Measurements from ENCODE around the gene TMEM82. TPM values are rescaled to one million over a fixed set of nuclear protein-coding genes. Genes with fewer than 3 reads are reported as not detected.

Gene TMEM82
- total RNA-seq, 6 experiments from 2014 or later, result not detected

DNA sequence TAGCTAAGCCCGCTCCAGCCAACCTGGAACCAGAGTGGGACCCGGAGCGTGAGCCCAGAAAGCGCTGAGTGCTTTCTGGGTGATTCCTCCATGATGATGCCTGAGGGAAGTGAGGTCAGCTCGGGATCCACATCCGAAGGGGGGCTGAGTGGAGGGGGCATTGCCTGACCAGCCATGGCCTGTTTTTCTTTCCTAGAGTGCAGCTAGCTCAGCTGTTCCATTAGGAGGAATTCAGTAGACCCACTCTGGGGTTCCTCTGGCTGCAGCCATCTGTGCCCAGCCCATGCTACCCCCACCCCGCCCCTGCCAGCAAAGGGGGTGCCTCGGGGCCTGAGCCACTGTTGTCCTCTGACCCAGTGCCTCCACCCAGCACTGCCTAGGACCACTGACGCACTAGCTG lies 15.8 kb upstream of the TMEM82 start:
- peaks cover 13% of the 10 kb centered on the region for H3K4me1 Mint-ChIP-seq (ENCODE audit: low read depth)
- DNase-seq, result no peak
- no peak overlapping the region; the same call in 1 of the 2 replicates for H3K27ac Mint-ChIP-seq
- H3K4me3 Mint-ChIP-seq, result no peak overlapping the region
- H3K9me3 Mint-ChIP-seq, result no peaks in the 10 kb centered on the region
- TF ChIP-seq, protein P1, sequence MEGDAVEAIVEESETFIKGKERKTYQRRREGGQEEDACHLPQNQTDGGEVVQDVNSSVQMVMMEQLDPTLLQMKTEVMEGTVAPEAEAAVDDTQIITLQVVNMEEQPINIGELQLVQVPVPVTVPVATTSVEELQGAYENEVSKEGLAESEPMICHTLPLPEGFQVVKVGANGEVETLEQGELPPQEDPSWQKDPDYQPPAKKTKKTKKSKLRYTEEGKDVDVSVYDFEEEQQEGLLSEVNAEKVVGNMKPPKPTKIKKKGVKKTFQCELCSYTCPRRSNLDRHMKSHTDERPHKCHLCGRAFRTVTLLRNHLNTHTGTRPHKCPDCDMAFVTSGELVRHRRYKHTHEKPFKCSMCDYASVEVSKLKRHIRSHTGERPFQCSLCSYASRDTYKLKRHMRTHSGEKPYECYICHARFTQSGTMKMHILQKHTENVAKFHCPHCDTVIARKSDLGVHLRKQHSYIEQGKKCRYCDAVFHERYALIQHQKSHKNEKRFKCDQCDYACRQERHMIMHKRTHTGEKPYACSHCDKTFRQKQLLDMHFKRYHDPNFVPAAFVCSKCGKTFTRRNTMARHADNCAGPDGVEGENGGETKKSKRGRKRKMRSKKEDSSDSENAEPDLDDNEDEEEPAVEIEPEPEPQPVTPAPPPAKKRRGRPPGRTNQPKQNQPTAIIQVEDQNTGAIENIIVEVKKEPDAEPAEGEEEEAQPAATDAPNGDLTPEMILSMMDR (IDR thresholded peaks at IDR 0.05), result no peak
- H3K27me3 Mint-ChIP-seq (ENCODE audit: insufficient read depth), result peaks cover 2% of the 10 kb centered on the region; the same call in 1 of the 2 replicates
- H3K36me3 Mint-ChIP-seq (ENCODE audit: low read depth), result peaks cover 16% of the 10 kb centered on the region; the same call in 1 of the 2 replicates

DNA sequence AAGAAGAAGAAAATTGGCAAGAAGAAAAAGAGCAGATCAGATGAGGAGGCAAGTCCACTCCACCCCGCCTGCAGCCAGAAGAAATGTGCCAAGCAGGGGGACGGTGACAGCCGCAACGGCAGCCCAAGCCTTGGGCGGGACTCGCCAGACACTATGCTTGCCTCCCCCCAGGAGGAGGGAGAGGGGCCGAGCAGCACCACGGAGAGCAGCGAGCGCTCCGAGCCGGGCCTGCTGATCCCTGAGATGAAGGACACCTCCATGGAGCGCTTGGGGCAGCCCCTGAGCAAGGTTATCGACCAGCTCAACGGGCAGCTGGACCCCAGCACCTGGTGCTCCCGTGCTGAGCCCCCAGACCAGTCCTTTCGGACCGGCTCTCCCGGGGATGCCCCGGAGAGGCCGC lies 15.3 kb upstream of the TMEM82 start:
- H3K4me3 Mint-ChIP-seq, result no peak overlapping the region
- no peaks in the 10 kb centered on the region for H3K9me3 Mint-ChIP-seq
- TF ChIP-seq, protein P1 (IDR thresholded peaks at IDR 0.05), result no peak
- peaks cover 13% of the 10 kb centered on the region for H3K4me1 Mint-ChIP-seq (ENCODE audit: low read depth)
- no peak overlapping the region; the same call in 1 of the 2 replicates for H3K27ac Mint-ChIP-seq
- peaks cover 16% of the 10 kb centered on the region; the same call in 1 of the 2 replicates for H3K36me3 Mint-ChIP-seq (ENCODE audit: low read depth)
- peaks cover 2% of the 10 kb centered on the region; the same call in 1 of the 2 replicates for H3K27me3 Mint-ChIP-seq (ENCODE audit: insufficient read depth)
- no peak for DNase-seq

DNA sequence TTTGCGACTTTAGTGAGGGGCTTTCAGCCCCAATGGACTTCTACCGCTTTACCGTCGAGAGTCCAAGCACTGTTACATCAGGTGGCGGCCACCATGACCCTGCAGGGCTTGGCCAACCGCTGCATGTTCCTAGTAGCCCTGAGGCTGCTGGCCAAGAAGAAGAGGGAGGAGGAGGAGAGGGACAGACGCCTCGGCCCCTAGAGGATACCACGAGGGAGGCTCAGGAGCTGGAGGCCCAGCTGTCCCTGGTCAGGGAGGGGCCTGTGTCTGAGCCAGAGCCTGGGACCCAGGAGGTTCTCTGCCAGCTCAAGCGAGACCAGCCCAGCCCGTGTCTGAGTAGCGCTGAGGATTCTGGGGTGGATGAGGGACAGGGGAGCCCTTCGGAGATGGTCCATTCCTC lies 14.9 kb upstream of the TMEM82 start:
- no peak overlapping the region for H3K4me3 Mint-ChIP-seq

DNA sequence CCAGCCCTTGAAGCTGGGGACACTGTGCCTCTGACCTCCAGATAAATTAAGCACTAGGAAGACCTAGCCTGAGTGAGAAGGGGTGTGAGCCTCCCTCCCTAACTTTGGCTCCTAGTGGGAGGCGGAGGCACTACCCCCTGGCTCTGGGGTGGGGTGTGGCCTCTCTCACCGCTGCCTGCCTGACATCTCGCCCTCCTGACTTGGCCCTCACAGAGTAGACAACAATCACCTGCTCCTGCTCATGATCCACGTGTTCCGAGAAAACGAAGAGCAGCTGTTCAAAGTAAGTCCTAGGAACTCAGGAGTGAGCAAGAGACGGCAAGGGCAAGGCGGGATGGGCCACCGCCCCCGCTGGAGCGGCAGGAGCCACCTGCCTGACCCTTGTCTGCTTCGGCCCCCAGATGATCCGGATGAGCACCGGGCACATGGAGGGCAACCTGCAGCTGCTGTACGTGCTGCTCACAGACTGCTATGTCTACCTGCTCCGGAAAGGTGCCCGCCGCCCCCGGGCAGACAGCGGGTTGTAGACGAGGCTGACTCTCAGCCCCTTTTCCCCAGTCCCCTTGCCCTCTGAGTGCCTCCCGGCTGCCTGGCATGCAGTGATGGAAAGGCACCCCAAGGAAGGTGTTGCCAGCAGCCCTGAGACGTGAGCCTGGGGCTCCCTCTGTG lies 14.3 kb upstream of the TMEM82 start:
- DNase-seq, result no peak
- H3K9me3 Mint-ChIP-seq, result no peaks in the 10 kb centered on the region
- H3K27me3 Mint-ChIP-seq (ENCODE audit: insufficient read depth), result peaks cover 2% of the 10 kb centered on the region; the same call in 1 of the 2 replicates
- no peak overlapping the region for H3K27ac Mint-ChIP-seq
- TF ChIP-seq, protein P1 (IDR thresholded peaks at IDR 0.05), result no peak
- H3K4me1 Mint-ChIP-seq (ENCODE audit: low read depth), result peaks cover 7% of the 10 kb centered on the region
- H3K36me3 Mint-ChIP-seq (ENCODE audit: low read depth), result peaks cover 16% of the 10 kb centered on the region; the same call in 1 of the 2 replicates
- no peak overlapping the region for H3K4me3 Mint-ChIP-seq

More for the DNA sequence above, 14.9 kb upstream of the TMEM82 start:
- Mint-ChIP-seq H3K27me3 (ENCODE audit: insufficient read depth) (peaks cover 2% of the 10 kb centered on the region; the same call in 1 of the 2 replicates), H3K36me3 (ENCODE audit: low read depth) (peaks cover 16% of the 10 kb centered on the region; the same call in 1 of the 2 replicates), H3K9me3 (no peaks in the 10 kb centered on the region), H3K27ac (no peak overlapping the region), H3K4me1 (ENCODE audit: low read depth) (peaks cover 13% of the 10 kb centered on the region)
- no peak for DNase-seq
- TF ChIP-seq, protein P1 (IDR thresholded peaks at IDR 0.05), result no peak

DNA sequence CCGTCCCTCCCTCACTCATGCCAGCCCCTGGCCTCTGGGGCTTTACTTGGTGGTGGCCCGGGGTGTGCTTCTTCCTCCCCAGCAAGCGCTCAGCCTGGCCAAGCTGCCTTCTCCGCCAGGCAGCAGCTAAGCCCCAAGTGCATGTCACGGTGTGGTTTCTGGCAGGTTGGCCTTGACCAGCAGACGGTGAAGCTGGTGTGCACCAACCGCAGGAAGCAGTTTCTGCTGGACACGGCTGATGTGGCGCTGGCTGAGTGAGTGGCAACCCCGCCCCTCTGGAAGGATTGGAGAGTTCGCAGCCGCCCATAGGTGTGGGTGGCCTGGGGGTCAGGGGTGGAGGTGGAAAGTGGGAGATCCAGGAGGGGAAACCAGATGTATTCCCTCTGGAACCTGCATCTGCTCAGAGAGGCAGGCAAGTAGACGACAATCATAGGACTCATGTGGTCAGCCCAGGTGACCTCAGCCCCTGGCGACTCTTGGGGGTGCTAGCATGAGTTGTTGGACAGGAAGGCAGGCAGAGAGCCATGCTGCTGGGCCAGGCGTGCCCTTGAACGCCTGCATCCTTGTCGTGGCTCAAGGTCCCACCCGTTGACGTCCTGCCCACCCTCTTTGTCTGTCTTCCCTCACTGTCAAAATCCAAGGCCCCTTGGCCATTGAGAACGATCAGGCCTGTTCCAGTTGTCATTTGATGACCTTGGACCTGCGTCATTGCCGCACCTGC lies 13.2 kb upstream of the TMEM82 start:
- H3K9me3 Mint-ChIP-seq, result no peaks in the 10 kb centered on the region
- peaks cover 2% of the 10 kb centered on the region; the same call in 1 of the 2 replicates for H3K27me3 Mint-ChIP-seq (ENCODE audit: insufficient read depth)
- H3K36me3 Mint-ChIP-seq (ENCODE audit: low read depth), result peaks cover 16% of the 10 kb centered on the region; the same call in 1 of the 2 replicates
- TF ChIP-seq, protein P1 (IDR thresholded peaks at IDR 0.05), result no peak
- H3K27ac Mint-ChIP-seq, result no peak overlapping the region
- H3K4me1 Mint-ChIP-seq (ENCODE audit: low read depth), result peaks cover 7% of the 10 kb centered on the region
- H3K4me3 Mint-ChIP-seq, result no peak overlapping the region
- no peak for DNase-seq

All from HFFc6 (cell line).